ENCODE data around the gene PTGIS.

Gene PTGIS

GRCh38 chr20:49526568-49526967, 41.4 kb downstream of the PTGIS start:
- no peak for FAIRE-seq

GRCh38 chr20:49526056-49526455, 41.9 kb downstream of the PTGIS start:
- FAIRE-seq, result no peak

GRCh38 chr20:49523767-49524360, 44.1 kb downstream of the PTGIS start:
- FAIRE-seq, result no peak

GRCh38 chr20:49521356-49521755, 46.6 kb downstream of the PTGIS start:
- FAIRE-seq, result no peak

- FAIRE-seq, result no peak
Observed at GRCh38 chr20:49519777-49520359, 48.1 kb downstream of the PTGIS start.

- FAIRE-seq, result no peak
Observed at GRCh38 chr20:49519212-49519712, 48.7 kb downstream of the PTGIS start.

GRCh38 chr20:49518576-49518975, 49.4 kb downstream of the PTGIS start:
- no peak for FAIRE-seq

GRCh38 chr20:49517805-49518100, 50.2 kb downstream of the PTGIS start:
- FAIRE-seq, result no peak

- FAIRE-seq, result no peak
Observed at GRCh38 chr20:49516916-49517804, 50.8 kb downstream of the PTGIS start.

GRCh38 chr20:49515586-49515985, 52.4 kb downstream of the PTGIS start:
- no peak for FAIRE-seq

GRCh38 chr20:49513517-49513916, 54.4 kb downstream of the PTGIS start:
- no peak for FAIRE-seq

GRCh38 chr20:49513009-49513408, 54.9 kb downstream of the PTGIS start:
- FAIRE-seq, result no peak

GRCh38 chr20:49511788-49512525, 56.0 kb downstream of the PTGIS start:
- FAIRE-seq, result no peak

- no peak for FAIRE-seq
Observed at GRCh38 chr20:49510562-49511122, 57.3 kb downstream of the PTGIS start.

- no peak for FAIRE-seq
Observed at GRCh38 chr20:49508435-49509199, 59.3 kb downstream of the PTGIS start.

GRCh38 chr20:49507741-49508434, 60.0 kb downstream of the PTGIS start:
- no peak for FAIRE-seq

- FAIRE-seq, result no peak
Observed at GRCh38 chr20:49505518-49505917, 62.4 kb downstream of the PTGIS start.

GRCh38 chr20:49503176-49503575, 64.8 kb downstream of the PTGIS start:
- FAIRE-seq, result no peak

- no peak for FAIRE-seq
Observed at GRCh38 chr20:49501917-49502316, 66.0 kb downstream of the PTGIS start.

- no peak for FAIRE-seq
Observed at GRCh38 chr20:49497398-49497669, 70.6 kb downstream of the PTGIS start.

GRCh38 chr20:49496553-49497397, 71.2 kb downstream of the PTGIS start:
- no peak for FAIRE-seq

Data from endometrium (tissue), 2 donors.